Tibial nerve (tissue), 4 donors: ENCODE measurements around the gene PHRF1.

Experiments
- EP300 ChIP-seq, 2 donors: sonication (generic); formaldehyde crosslinking; IDR thresholded peaks; one replicate each; pipeline ENCODE4 v1.6.1; 2017; ENCODE audit warnings: antibody characterized with exemption in 2 of 2, mild to moderate bottlenecking in 1 of 2
- POLR2A ChIP-seq, 2 donors: fragments of 450-650 bp; IDR thresholded peaks; one replicate each; pipeline ENCODE4 v1.6.1; 2017; ENCODE audit warnings: antibody characterized with exemption in 2 of 2, mild to moderate bottlenecking in 2 of 2, moderate library complexity in 2 of 2
- TF ChIP-seq, protein P1 (sequence below), 5 experiments: fragments of 200-600 bp in 3 of 5; fragments of 450-650 bp in 2 of 5; sonication (generic) in 3 of 5; IDR thresholded peaks; one replicate each; pipeline ENCODE4 v1.5.1; 2016 to 2019; ENCODE audit warnings: antibody characterized with exemption in 5 of 5, mild to moderate bottlenecking in 3 of 5, moderate library complexity in 2 of 5

DNA sequence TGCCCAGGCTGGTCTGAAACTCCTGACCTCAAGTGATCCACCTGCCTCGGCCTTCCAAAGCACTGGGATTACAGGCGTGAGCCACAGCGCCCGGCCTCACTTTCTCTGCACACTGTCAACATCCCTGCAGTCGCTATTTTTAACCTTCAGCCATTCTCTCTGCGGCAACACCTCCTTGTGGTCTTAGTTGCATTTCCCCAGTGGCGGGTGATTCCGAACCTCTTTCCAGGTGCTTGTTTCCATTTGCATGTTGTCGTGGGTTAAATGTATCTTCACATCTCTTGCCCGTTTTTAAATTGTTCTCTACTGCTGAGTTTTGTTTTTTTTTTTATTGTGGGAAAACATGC is 52.9 kb downstream of the PHRF1 start:
- TF ChIP-seq, protein P1, sequence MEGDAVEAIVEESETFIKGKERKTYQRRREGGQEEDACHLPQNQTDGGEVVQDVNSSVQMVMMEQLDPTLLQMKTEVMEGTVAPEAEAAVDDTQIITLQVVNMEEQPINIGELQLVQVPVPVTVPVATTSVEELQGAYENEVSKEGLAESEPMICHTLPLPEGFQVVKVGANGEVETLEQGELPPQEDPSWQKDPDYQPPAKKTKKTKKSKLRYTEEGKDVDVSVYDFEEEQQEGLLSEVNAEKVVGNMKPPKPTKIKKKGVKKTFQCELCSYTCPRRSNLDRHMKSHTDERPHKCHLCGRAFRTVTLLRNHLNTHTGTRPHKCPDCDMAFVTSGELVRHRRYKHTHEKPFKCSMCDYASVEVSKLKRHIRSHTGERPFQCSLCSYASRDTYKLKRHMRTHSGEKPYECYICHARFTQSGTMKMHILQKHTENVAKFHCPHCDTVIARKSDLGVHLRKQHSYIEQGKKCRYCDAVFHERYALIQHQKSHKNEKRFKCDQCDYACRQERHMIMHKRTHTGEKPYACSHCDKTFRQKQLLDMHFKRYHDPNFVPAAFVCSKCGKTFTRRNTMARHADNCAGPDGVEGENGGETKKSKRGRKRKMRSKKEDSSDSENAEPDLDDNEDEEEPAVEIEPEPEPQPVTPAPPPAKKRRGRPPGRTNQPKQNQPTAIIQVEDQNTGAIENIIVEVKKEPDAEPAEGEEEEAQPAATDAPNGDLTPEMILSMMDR (IDR thresholded peaks at IDR 0.05) = no peak
- no peak for TF ChIP-seq POLR2A (IDR thresholded peaks at IDR 0.05)
- no peak for TF ChIP-seq EP300 (IDR thresholded peaks at IDR 0.05)
